Skeletal muscle tissue (tissue), 4 donors: ENCODE measurements around the gene AZU1. TPM values are rescaled to one million over a fixed set of nuclear protein-coding genes. Genes with fewer than 3 reads are reported as not detected.
"Not testable (repeated sequence)": the region's sequence is repeated elsewhere in the genome, so short reads cannot be mapped to it uniquely, and the experiment has no call there.

Source experiments
- H3K27ac ChIP-seq: one replicate; pipeline ENCODE4 v1.7.0; 2013; ENCODE audit warnings: mild to moderate bottlenecking, low read depth, low read length, inconsistent platforms
- H3K27me3 ChIP-seq, 3 donors: one replicate each; pipeline ENCODE4 v1.7.0; 2013; ENCODE audit warnings: low read length in 3 of 3; ENCODE audit not compliant: control insufficient read depth in 3 of 3, insufficient read depth in 3 of 3
- H3K36me3 ChIP-seq, 3 donors: one replicate each; pipeline ENCODE4 v1.7.0; 2013; ENCODE audit warnings: low read length in 3 of 3; ENCODE audit not compliant: control insufficient read depth in 3 of 3, insufficient read depth in 3 of 3
- H3K4me1 ChIP-seq, 3 donors: one replicate each; pipeline ENCODE4 v1.7.0; 2013; ENCODE audit warnings: low read length in 3 of 3, mild to moderate bottlenecking in 3 of 3; ENCODE audit not compliant: control insufficient read depth in 3 of 3, insufficient read depth in 3 of 3
- H3K4me3 ChIP-seq, 3 donors: one replicate each; pipeline ENCODE4 v1.7.0; 2013; ENCODE audit warnings: low read length in 3 of 3
- H3K9ac ChIP-seq, 3 donors: one replicate each; pipeline ENCODE4 v1.7.0; 2013; ENCODE audit warnings: low read length in 3 of 3, mild to moderate bottlenecking in 3 of 3, moderate library complexity in 2 of 3, low read depth in 1 of 3
- H3K9me3 ChIP-seq, 3 donors: one replicate each; pipeline ENCODE4 v1.7.0; 2013; ENCODE audit warnings: low read length in 3 of 3; ENCODE audit not compliant: control insufficient read depth in 3 of 3
- total RNA-seq: library from RNA; depleted of rRNA; stranded (reverse); fragments of >200 nt; gene quantifications from one replicate; pipeline ENCODE4 v1.2.3, GENCODE V29; 2014
- donor health status: Osteomylitis.

The AZU1 gene
- total RNA-seq, 1 donor from 2014 or later: 2.6 TPM

DNA sequence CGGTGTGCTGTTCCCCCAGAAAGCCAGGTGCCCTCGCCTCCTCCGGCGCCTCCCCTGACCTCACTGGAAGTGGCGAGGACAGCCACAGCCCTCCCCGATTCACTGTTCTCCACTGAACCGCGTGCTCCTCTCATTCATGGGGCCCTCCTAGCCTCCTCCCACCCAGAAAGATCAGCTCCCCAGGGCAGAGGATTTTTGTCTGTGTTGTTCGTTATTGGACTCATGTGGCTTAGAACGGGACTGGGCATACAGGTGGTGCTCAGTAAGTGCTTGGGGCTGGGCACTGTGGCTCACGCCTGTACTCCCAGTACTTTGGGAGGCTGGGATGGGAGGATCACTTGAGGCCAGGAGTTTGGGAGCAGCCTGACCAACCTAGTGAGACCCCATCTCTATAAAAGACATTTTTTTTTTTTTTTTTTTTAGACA lies 16.9 kb downstream of the AZU1 start:
- Histone ChIP-seq H3K36me3 (no peaks in the 10 kb centered on the region), H3K4me1 (peaks cover 2 to 7% (median 6%) of the 10 kb centered on the region in 3 donors), H3K9ac (no peak overlapping the region), H3K27me3 (peaks cover 48 to 65% (median 55%) of the 10 kb centered on the region in 3 donors), H3K27ac (no peak overlapping the region), H3K4me3 (no peak overlapping the region), H3K9me3 (no peaks in the 10 kb centered on the region)

DNA sequence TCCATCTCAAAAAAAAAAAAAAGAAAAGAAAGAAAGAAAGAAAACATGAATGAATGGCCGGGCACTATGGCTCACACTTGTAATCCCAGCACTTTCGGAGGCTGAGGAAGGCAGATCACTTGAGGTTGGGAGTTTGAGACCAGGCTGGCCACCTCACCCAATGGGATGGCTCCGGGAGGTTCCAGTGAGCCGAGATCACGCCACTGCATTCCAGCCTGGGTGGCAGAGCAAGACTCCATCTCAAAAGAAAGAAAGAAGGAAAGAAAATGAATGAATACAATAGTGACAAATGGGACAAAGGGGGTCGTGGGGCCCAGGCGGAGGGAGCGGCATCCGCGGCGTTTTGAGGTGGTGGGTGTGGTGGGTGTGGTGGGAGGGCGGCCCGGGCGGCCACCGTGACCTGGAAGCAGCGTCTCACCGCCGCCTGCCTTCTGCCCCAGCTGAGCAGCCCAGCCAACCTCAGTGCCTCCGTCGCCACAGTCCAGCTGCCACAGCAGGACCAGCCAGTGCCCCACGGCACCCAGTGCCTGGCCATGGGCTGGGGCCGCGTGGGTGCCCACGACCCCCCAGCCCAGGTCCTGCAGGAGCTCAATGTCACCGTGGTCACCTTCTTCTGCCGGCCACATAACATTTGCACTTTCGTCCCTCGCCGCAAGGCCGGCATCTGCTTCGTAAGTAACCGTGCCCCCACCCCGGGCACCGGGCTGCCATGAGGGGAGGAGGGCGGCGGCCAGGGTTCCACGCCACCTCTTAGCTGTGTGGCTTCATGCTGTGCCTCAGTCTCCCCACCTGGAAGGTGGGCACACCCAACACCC lies 18.3 kb downstream of the AZU1 start:
- H3K4me1 ChIP-seq: peaks cover 9 to 14% (median 13%) of the 10 kb centered on the region in 3 donors
- no peak overlapping the region for H3K9ac ChIP-seq
- H3K27ac ChIP-seq: no peak overlapping the region
- H3K9me3 ChIP-seq: no peaks in the 10 kb centered on the region
- no peaks in the 10 kb centered on the region for H3K36me3 ChIP-seq
- peaks cover 45 to 65% (median 51%) of the 10 kb centered on the region in 3 donors for H3K27me3 ChIP-seq
- no peak overlapping the region for H3K4me3 ChIP-seq

DNA sequence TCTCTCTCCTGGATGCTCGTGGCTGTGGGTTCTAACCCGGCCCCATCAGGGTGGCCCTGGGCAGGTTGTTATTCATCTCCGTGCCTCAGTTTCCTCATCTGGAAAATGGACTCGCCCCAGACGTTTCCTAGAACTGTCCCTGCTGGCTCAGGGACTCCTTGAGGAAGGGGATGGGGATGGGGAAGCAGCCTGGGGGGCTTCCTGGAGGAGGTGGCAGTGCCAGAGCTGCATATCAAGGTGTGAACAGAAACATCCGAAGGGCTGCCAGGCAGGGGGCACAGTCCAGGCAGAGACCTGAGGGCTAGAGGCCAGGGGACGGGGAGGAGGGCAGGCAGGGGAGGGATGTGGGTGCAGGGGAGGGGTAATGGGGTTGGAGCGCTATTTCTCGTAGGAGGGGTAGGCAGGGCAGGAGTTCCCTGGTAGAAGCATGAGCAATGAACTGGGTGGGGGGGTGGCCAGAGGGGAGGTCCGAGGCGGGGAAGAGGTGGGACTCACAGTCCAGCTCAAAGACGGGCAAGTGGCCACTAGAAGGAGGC lies 20.8 kb downstream of the AZU1 start:
- H3K4me3 ChIP-seq: no peak overlapping the region
- H3K36me3 ChIP-seq: no peaks in the 10 kb centered on the region
- peak overlapping the region; percentile 65 for H3K27ac ChIP-seq
- H3K9ac ChIP-seq: no peak overlapping the region
- peaks cover 54 to 66% (median 55%) of the 10 kb centered on the region in 3 donors for H3K27me3 ChIP-seq
- no peaks in the 10 kb centered on the region for H3K9me3 ChIP-seq
- H3K4me1 ChIP-seq: peaks cover 12 to 16% (median 13%) of the 10 kb centered on the region in 3 donors

DNA sequence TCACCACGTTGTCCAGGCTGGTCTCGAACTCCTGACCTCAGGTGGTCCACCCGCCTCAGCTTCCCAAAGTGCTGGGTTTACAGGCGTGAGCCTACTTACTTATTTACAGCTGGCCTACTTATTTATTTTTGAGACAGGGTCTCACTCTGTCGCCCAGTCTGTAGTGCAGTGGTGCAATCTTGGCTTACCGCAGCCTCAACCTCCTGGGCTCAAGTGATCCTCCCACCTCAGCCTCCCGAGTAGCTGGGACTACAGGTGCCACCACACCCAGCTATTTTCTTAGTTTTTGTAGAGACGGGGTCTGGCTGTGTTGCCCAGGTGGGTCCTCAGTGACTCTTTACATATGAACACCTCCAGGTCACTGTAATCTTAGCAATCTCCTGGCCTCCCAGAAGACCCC lies 21.6 kb downstream of the AZU1 start:
- H3K9me3 ChIP-seq, H3K9ac ChIP-seq, H3K36me3 ChIP-seq, H3K4me3 ChIP-seq, H3K27ac ChIP-seq: not testable (repeated sequence)
- H3K27me3 ChIP-seq: peaks cover 49 to 61% (median 51%) of the 10 kb centered on the region in 3 donors
- peaks cover 10 to 16% (median 12%) of the 10 kb centered on the region in 3 donors for H3K4me1 ChIP-seq

DNA sequence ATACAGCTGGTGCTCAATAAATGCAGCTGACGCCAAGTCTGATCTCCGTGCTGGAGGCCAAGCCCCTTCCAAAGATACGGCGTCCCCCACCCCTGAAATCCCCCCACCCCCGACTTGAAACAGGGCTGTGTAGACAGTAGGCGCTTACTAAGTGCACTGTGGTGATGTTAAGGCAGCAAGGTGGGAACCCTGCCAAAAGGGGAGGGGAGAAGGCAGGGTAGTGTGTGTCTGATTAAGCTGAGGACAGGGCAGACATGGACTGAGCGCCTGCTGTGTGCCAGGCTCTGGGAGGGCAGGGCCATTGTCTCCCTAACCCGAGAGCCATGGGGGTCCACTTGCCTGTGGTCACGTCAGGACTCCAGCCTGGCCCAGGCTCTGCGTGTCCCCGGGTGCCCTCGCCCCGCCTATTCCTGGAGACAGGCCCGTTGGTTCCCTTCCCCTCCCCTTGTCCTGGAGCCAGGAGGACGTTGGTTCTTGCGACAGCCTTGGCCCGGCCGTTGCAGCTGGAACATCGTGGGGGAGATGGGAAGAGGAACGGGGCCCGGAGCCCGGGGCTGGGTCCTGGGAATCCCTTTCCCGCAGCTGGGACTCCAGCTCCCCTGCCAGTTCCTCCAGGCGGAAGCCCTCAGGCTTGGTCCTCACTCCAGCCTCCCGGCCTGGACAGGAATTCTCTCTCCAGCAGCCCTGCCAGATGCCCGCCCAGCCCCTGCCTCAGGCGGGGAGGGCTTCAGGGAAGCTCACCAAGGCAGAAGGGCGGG lies 22.8 kb downstream of the AZU1 start:
- Histone ChIP-seq H3K36me3 (no peaks in the 10 kb centered on the region), H3K9ac (peak overlapping the region in 1 of 3 donors; percentile 60), H3K27me3 (peaks cover 50 to 64% (median 51%) of the 10 kb centered on the region in 3 donors), H3K9me3 (no peaks in the 10 kb centered on the region), H3K4me1 (peaks cover 10 to 16% (median 12%) of the 10 kb centered on the region in 3 donors), H3K4me3 (peak overlapping the region in 1 of 3 donors; percentile 49), H3K27ac (peak overlapping the region; percentile 61)

DNA sequence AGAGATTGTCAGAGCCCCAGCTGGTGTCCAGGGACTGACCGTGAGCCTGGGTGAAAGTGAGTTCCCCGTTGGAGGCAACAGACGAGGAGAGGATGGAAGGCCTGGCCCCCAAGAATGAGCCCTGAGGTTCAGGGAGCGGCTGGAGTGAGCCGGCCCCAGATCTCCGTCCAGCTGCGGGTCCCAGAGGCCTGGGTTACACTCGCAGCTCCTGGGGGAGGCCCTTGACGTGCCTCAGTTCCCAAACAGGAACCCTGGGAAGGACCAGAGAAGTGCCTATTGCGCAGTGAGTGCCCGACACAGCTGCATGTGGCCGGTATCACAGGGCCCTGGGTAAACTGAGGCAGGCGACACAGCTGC lies 23.3 kb downstream of the AZU1 start:
- H3K36me3 ChIP-seq: no peaks in the 10 kb centered on the region
- no peaks in the 10 kb centered on the region for H3K9me3 ChIP-seq
- H3K4me3 ChIP-seq: peak overlapping the region in 1 of 3 donors; percentile 49
- H3K27ac ChIP-seq: peak overlapping the region; percentile 61
- H3K9ac ChIP-seq: peak overlapping the region in 1 of 3 donors; percentile 60
- H3K27me3 ChIP-seq: peaks cover 51 to 64% (median 53%) of the 10 kb centered on the region in 3 donors
- H3K4me1 ChIP-seq: peaks cover 10 to 16% (median 12%) of the 10 kb centered on the region in 3 donors

DNA sequence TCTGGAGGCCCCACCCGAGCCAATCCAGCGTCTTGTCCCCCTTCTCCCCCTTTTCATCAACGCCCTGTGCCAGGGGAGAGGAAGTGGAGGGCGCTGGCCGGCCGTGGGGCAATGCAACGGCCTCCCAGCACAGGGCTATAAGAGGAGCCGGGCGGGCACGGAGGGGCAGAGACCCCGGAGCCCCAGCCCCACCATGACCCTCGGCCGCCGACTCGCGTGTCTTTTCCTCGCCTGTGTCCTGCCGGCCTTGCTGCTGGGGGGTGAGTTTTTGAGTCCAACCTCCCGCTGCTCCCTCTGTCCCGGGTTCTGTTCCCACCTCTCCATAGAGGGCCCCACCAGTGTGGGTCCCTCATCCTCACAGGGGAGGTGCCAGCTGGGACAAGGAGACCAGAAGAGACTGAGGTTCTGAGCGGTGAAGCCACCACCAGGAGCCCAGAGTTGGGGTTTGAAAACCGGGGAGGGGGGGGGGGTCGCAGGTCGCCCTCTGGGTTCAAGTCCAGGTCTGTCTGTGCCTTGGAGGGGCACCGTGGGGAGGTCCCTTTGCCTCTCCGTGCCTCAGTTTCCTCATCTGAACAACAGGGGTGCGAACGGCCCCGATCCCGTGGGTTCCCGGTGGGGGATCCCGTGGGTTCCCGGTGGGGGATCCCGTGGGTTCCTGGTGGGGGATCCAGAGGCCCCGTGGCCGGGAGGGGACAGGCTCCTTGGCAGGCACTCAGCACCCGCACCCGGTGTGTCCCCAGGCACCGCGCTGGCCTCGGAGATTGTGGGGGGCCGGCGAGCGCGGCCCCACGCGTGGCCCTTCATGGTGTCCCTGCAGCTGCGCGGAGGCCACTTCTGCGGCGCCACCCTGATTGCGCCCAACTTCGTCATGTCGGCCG lies 24.7 kb downstream of the AZU1 start, which contains the start of gene ELANE:
Gene ELANE, plus strand, starts transcription at position 168 of the 878 bp plus-strand sequence. Its CDS starts 26 bp downstream, at position 194.
- peak within 1 kb of the TSS in 1 of 3 donors; percentile 49 for H3K4me3 ChIP-seq
- H3K4me1 ChIP-seq: peaks cover 10 to 16% (median 12%) of the 10 kb centered on the region in 3 donors
- peaks cover 39 to 54% (median 43%) of the 10 kb centered on the region in 3 donors for H3K27me3 ChIP-seq
- no peaks in the 10 kb centered on the region for H3K9me3 ChIP-seq
- peak within 1 kb of the TSS in 1 of 3 donors; percentile 60 for H3K9ac ChIP-seq
- H3K27ac ChIP-seq: peak within 1 kb of the TSS; percentile 61
- H3K36me3 ChIP-seq: no peaks in the 10 kb centered on the region

DNA sequence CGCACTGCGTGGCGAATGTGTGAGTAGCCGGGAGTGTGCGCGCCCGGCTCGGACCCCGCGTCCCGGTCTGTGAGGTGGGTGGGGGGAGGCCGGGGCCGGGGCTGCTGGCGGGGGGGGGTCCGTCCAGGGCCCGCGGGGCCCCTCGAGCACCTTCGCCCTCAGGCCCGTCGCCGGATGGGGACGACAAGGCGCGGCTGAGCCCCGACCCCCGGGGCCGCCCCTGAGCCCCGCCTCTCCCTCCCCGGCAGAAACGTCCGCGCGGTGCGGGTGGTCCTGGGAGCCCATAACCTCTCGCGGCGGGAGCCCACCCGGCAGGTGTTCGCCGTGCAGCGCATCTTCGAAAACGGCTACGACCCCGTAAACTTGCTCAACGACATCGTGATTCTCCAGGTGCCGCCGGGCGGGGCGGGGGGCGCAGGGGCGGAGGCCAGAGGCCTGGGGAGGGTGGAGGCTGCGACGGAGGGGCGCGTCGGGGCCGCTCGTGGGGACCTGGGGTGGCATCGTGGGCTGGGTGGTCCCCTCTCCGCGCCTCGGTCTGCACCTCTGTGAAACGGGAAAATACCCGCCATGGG lies 25.5 kb downstream of the AZU1 start:
- Histone ChIP-seq H3K9ac (no peak overlapping the region), H3K27me3 (peaks cover 32 to 48% (median 37%) of the 10 kb centered on the region in 3 donors), H3K4me3 (no peak overlapping the region)

More for the DNA sequence above, 25.5 kb downstream of the AZU1 start:
- H3K36me3 ChIP-seq: no peaks in the 10 kb centered on the region
- H3K27ac ChIP-seq: no peak overlapping the region
- H3K9me3 ChIP-seq: no peaks in the 10 kb centered on the region
- H3K4me1 ChIP-seq: peaks cover 10 to 12% (median 10%) of the 10 kb centered on the region in 3 donors
